Pulmonary artery endothelial cell (primary cell): Measurements from ENCODE around the gene TNFSF4. TPM values are rescaled to one million over a fixed set of nuclear protein-coding genes. Genes with fewer than 3 reads are reported as not detected.

Experiments used
- DNase-seq: peaks from one replicate; pipeline ENCODE4 v3.0.0-alpha.2; 2011; ENCODE audit warnings: low read depth, low spot score
- total RNA-seq: library from RNA; depleted of rRNA; stranded (reverse); fragments of >200 nt; gene quantifications from 2 replicates; pipeline ENCODE4 v1.2.3, GENCODE V29; 2014

Gene TNFSF4
- total RNA-seq, 1 donor from 2014 or later: 49.1 TPM

DNA sequence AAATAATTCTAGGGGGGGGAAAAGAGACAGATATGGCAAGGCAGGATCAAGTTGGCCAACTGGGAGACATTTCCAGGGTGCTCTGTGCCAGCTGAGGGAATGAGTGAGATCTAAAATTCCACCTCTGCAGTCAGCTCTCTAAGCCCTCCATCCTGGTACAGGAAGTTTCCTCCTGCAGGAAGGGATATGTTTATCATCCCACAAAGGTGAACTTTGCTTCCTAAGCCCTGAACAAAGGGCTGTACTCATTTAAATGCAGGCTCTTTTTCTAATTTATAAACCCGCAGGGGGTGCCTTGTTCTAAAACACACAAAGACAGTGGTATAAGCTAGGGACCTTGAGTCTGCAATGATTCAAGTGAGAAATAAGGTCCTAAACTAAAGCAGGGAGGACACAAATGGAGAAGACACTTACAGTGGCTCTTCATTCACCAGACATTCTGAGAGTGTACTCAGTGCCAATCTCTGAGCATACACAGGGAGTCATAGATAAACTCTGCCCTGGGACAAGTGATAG is 3.6 kb upstream of the TNFSF4 start:
- no peak for DNase-seq

DNA sequence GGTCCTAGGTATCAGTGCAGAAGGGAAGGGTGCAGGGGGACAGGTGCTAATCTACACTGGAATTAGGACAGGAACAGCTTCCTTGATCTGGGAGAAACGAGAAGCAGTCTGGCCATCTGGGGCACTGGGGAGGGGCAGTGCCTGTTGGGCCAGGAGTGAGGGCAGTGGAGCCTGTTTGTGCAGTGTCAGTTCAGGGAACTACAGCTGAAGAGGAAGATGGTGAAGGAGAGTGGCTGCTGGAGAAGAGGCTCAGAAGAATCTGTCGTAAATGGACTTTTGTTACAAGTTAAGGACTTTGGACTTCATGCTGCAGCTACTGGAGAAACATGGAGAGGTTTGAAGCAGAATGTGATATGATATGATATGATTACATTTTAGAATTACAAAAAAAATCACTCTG is 3.2 kb upstream of the TNFSF4 start:
- no peak for DNase-seq

DNA sequence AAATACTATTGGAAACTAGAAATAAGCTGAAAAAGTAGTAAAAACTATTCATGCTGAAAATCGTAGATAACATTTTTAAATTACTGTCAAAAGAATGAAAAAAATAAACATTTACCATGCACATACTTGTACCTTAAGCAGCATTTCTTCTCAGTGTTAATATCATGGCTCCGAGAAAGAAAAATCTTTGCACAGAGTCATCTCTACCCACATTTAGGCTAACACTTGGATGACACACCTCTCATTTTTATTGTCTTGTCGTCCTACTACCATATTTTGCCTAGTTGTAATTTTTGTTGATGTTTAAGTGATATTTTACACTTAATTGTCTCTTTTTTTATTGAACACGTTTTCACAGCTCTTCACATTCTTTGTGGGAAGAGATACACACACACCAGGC is 1.7 kb upstream of the TNFSF4 start:
- no peak for DNase-seq

DNA sequence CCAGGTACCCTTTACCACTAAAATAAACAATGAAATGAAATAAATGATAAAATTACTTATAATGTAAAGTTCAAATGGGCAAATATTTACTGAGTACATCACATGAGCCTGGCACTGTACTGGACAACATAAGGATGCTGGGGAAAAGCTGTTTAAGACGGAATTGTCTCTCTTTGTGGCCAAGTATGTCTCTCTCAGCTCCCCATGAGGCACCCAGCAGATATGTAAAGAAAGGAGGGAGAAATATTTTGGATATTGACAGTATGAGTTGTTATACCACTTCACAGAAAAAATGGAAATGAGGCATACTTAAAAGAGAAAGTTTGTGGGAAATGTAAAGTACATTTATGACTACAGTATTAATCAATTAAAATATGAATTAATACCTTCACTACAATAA is 1.0 kb upstream of the TNFSF4 start:
- DNase-seq: no peak

DNA sequence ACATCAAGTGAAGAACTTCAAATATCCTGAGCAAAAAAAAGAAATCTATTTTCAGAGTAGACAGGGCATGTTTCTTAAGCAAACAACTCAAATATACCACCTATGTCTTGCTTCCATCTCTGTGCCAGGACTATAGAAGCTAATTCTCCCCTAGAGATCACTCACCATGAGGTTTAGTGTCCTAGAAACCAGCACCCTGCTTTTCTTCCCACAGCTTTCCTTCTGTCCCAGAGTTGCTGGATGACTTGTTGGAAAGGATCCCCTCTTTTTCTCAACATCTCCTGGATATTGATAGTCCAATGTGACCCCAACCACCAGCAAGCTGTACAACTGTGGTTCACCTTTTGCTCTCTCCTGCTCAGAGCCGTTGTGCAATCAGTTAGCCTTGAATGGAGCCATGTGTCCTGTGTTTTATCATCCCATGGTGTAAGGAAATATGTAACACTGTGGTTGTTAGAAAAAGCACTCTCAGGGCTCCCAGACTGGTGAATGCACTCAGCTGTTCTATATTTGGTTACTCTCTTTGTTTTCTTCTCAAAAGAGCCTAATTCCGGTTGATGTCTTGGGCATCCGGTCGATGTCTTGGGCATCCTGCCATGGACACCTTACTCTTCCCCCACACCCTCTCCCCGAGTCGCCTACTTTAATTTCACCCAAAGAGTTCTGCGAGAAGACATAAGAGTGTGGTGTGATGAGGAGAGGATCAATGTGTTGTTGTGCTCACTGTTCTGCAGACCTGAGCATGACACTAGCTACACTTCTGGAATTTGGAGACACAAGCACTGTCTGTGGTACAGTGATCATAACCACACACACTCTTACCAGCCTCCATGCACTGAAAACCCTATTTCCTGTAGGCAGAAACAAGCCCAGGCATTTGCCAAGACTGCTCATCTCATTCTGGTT is 1.7 kb downstream of the TNFSF4 start:
- DNase-seq: no peak

DNA sequence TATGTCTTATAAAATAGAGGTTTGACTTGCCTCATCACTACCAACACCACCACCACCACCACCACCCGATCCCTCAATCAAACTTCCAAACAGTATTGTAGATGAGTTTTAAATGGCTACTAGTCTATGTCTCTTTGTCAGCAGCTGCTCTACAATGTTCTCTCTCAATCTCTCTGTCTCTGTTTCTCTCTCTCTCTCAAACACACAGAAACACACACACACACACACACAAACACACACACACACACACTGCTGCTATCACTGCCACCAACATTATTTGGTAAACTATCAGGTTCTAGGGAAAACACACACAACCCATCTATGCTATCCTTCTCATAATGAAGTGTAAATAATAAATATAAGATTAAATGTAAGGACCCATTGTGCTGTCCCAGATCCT is 2.4 kb downstream of the TNFSF4 start:
- DNase-seq: no peak

DNA sequence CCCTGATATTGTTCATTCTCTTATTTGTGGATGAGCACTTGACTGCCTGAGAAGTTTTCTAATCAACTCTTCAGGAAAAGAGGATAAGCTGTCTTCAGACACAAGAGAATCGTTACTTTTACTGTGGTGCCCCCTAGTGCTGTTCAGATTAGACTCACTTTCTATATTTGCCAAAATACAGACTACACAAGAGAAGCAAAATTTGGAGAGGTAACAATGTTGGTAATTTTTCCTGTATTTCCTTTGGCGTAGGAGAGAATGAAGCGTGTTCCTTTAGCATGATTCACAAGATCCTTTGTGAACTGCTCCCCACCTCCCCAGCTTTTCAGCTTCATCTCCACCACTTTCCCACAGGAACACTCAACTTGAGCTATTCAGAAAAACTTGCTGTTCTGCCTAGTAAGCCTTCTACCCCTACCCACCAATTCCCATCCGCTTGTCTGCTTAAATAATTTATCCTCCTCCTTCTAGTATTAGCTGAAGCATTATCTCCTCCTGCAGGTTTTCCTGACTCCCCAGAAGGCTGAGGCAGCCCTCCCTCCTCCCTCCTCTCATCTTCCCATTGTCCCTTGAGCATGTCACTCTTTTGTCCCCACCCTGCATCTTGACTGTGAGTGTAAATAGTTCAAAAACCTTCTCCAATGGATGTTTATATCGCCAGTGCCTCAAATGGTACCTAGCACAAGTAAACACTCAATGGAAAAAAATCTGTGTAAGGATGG is 4.5 kb downstream of the TNFSF4 start:
- DNase-seq: peak; percentile 75

DNA sequence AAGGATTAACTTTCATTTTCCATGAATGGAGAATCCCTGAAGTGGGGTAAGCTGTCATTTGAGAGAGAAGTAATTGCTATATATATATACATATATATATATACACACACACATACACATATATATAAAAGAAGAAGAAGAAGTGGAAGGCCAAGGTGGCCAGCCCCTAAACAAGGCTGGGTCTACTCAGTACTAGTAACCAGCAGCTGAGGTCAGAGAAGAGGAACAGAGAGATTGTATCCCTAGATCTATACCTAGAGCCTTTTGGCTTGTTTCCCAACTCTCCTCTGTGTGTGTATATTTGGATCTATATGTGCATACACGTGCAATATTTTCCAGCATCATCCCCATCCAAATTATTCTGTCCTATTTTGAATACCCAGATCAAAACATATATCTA is 5.2 kb downstream of the TNFSF4 start:
- DNase-seq: no peak

DNA sequence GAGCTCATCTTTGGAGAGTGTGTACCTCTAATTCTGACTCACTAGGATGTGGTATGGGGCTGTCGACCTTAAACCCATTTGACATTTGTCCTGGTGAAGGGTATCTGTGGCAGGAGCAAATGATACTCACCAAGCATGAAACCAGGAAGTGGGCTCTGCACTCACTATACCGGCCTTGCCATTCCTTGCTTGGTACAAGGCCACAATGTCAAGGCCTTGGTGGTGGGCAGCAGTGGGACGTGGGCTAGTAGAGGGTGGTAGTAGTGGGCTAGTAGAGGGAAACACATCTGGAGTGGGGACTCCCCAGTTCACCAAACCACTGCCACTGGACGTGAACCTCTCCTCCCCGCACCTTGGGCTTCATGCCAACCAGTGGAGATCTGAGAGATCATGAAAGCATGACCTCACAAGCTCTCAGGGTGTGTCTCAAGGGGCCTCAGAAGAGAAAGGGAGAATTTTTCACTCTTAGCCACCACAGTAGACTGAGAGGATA is 11.5 kb downstream of the TNFSF4 start:
- no peak for DNase-seq

DNA sequence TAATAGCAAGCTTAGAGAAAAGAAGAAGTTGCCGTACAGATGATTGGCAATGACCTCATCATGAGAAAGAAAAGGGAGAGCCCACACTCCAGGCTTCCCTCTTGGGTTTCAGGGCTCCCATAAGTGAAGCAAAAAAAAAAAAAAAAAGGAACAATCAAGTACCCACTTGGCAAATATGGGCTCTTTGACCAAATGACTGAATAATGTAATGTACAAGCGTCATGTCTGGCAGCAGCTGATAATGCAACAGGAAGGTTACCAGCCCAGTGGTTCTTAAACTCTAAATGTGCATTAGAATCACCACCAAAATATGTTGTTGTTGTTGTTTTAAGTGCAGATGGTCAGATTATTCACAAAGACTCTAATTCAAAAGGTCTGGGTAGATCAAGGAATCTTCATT is 13.5 kb downstream of the TNFSF4 start:
- DNase-seq: peak; percentile 82

DNA sequence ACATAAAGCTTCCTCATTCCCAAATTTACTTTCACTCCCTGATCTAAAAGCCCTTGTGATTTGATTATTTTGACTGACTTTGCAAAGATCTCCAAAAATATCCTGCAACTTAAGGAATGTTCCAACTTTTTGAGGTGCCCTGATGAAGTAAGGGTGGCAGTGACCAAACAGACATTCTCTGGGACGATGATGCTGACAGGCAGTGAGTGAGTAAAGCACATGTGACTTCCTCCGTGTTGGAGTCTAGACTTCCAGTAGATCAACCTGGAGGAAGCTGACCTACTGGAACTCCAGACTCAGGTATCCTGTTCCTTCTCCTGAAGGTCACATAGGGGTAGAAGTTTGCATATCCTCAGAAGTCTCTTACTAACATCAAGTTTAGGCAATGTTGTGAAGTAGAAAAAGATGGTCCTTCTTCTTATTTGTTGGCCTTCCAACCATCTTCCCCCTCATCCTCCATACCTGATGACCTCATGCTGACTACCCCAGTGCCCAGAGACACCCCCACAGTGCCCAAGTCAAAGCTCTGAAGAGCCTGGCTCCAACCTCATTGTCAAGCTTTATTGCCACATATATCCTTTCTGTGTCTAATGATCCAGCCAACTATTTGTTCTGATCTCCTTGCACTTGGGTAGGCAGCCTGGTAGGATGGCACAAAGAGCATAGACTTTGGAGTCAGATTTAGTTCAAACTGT is 16.0 kb downstream of the TNFSF4 start:
- no peak for DNase-seq

DNA sequence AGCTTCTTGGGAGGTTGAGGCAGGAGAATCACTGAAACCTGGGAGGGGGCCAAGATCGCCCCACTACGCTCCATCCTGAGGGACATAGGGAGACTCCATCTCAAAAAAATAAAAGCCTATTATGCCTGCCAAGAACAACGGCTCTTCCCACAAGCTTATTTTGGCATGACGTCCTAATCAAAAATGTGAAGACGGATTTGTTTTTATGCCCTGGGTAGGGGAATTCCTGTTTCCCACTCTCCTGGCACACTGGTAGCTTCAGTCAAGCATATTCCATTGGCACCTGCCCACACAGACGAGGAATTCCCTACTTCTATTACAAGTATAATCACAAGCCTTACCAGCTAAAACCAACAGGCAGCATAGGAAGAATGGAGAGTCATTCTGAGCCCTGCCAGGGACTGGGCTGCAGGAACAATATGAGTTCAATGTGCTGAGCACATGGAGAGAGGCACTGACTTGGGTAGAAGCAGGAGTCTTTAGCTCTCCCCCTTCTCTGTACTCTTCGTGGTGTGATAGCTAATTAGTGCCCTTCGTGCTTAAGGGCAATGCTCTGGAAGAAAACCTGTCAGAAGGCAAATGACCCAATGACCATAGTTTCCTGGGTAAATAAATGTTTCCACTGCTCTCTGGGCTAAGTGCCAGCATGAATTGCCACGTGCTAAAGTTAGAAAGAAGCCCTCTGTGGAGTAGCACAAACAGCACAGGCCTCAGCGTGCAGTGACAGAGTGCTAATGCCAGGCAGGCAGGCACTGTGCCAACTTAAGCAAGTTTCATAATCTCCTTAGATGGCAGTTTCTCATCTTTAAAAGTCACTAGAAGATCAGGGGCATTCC is 16.8 kb downstream of the TNFSF4 start:
- peak; percentile 95 for DNase-seq

DNA sequence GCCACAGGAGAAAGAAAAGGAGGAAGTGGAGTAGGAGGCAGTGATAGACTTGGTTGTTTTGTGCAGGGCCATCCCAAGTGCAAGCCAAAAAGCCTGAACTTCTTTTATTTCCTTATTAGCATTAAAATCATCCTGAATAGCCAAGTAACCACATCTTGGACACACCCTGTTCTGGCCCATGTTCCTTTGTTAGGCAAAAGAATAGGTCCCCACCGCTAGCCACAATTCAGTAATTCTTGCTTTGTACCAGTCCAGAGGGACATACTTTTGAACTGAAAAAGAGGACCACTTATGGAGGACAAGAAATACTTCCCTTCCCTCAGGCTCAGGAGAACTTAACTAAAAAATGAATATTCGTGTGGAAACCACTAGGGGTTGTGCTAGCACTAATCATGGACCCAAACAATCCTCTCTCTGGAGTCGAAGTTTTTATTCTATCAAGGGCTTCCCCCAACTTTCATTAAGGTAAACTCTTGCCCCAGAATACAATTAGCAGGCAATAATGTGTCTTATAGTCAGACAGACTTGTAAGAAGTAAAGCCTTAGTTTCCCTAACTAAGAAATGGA is 19.4 kb downstream of the TNFSF4 start:
- DNase-seq: no peak

DNA sequence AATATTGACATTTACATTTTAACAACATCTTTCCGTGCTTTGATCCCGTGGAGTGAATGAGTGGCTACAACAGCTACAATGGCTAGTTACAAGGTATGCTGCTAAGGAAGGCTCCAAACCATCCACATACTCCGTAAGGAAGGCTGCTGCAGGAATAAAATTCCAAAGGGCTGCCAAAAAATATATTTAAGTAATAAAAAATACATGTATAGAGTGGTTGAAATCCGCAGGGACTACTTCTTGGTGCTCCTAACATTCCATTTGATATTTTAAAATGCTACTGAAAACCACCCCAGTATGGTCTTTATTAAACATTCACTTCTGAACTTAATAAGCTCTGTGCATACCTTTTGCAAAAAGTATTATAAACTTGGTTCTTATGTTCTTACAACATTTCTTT is 25.3 kb downstream of the TNFSF4 start:
- no peak for DNase-seq

DNA sequence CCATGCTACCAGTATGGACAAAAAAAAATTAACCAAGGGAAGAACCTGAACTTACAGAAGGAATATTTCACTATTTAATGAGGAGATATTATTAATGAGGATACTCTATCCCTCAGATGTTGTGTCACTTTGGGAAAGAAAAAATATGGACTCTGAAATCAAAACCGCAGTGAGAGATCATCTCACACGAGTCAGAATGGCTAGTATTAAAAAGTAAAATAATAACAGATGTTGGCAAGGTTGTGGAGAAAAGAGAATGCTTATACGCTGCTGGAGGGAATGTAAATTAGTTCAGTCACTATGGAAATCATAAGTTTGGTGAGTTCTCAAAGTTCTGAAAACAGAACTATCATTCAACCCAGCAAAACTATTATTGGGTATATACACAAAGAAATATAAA is 30.9 kb downstream of the TNFSF4 start:
- DNase-seq: no peak

DNA sequence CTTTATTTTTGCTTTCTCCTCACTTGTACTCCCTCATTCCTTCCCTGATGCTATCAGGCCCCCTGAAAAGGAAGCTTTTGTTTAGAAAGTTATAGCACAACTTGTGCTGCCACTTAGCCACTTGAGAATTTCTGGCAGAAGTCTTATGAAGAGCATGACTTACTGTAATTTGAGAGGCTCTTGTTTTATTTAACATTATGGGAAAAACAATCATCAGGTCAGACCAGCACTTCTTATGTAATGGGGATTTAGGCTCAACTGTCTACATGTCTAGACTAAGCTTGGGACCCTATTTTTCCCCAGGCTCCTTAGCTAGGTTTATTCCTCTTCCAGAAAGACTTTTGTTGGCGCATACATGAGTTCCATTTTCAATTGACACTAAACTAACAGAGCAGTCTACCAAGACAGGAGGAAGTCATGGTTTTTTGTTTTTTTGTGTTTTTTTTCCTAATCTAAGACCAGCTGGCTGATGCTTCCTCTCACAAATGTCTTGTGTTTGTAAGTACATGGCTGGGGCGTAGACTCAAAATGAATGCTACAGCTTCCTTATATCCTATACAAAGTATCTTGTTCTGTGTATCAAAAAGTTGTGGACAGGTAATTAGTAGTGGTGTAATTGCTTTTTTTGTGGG is 31.5 kb downstream of the TNFSF4 start:
- no peak for DNase-seq

DNA sequence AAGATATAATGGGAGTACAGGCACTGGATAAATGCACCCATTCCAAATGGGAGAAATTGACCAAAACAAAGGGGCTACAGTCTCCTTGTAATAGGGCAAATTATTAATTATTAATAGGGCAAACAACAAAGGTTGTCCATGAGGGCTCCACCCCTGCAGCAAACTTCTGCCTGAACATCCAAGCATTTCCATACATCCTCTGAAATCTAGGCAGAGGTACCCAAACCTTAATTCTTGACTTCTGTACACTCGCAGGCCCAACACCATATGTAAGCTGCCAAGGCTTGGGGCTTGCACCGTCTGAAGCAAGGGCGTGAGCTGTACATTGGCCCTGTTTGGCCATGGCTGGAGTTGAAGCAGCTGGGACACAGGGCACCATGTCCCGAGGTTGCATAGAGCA is 33.7 kb downstream of the TNFSF4 start:
- DNase-seq: no peak

DNA sequence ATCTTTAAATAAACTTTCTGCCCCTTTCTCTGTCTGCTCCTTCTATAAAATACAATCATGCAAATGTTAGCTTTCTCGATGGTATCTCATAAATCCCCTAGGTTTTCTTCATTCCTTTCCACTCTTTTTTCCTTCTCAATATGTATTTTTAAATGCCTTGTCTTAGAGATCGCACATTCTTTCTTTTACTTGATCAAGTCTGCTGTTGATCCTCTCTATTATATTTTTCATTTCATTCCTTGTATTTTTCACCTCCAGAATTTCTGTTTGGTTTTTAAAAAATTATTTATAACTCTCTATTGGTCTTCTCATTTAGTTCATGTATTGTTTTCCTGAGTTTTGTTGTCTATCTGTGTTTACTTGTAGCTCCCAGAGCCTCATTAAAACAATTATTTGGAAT is 36.0 kb downstream of the TNFSF4 start:
- no peak for DNase-seq

DNA sequence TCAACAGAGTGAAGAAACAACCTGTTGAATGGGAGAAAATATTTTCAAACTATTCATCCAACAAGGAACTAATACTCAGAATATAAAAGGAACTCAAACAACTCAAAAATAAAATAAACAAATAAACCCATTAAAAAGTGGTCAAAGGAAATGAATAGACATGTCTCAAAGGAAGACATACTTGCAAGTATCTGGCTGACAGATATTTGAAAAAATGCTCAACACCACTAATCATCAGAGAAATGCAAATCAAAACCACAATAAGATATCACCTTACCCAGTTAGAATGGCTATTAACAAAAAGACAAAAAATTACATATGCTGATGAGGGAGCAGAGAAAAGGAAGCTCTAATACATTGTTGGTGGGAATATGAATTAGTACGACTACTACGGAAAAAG is 38.2 kb downstream of the TNFSF4 start:
- DNase-seq: no peak

DNA sequence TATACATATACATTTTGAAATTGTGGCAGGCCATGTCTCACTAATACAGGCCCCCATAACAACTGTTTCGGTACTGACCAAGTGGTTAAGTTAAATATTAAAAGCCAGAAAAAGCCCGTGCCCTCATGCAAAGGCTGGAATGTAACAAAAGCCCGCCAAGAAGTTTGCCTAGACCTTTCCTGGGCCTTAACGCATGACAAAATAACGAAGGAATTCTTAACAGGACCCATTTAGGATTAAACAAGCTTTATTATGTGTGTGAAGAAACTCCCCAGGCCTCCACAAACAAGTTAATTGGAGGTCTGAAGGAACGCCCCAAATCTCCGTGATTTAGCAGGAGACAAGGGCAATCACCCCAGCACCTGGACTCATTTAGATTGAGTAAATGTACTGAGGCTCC is 42.4 kb downstream of the TNFSF4 start:
- DNase-seq: no peak
